ENCODE results near the gene FBXW7. TPM values are rescaled to one million over a fixed set of nuclear protein-coding genes. Genes with fewer than 3 reads are reported as not detected.

FBXW7 gene
- total and polyA plus RNA-seq, 2 of the 13 experiments (the other 11 are each of a cell fraction or from before 2014, with no cell fraction given), result 5.0 to 40.9 TPM

DNA sequence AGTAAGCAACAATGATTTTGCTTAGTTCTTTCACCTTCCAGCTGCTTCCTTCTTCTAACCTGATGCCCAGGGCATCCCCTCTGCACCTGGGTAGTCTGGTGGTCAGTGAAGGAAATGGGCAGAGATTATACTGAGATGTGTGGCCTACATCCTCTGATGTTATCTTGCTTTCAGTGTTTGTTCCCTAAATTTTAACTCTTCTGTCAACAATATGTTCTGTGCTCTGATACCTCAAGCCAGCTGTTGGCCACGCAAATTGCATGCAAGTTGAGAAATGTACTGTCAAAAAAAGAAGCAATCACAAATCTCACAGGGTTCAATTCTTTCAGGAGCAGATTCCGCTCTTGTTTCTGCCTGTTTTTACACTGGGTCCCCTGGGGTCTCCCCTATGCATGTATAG is 73.8 kb downstream of the FBXW7 start (continued):
- TF ChIP-seq TCF12 (IDR thresholded peaks at IDR 0.05) (no peak), TCF12 (CRISPR knock-in tag; IDR thresholded peaks at IDR 0.05) (no peak), RARA (CRISPR knock-in tag; IDR thresholded peaks at IDR 0.05) (no peak), ZMYM4 (CRISPR knock-in tag; IDR thresholded peaks at IDR 0.05) (peak; percentile 46), HNF4A (CRISPR knock-in tag; IDR thresholded peaks at IDR 0.05) (peak; percentile 11; the same call in 1 of the 2 replicates), ELF3 (CRISPR knock-in tag; IDR thresholded peaks at IDR 0.05) (peak; percentile 39; the same call in 1 of the 2 replicates), FOXA3 (CRISPR knock-in tag; IDR thresholded peaks at IDR 0.05) (peak; percentile 49), ZNF263 (CRISPR knock-in tag; IDR thresholded peaks at IDR 0.05) (no peak)
- TF ChIP-seq, protein P1, sequence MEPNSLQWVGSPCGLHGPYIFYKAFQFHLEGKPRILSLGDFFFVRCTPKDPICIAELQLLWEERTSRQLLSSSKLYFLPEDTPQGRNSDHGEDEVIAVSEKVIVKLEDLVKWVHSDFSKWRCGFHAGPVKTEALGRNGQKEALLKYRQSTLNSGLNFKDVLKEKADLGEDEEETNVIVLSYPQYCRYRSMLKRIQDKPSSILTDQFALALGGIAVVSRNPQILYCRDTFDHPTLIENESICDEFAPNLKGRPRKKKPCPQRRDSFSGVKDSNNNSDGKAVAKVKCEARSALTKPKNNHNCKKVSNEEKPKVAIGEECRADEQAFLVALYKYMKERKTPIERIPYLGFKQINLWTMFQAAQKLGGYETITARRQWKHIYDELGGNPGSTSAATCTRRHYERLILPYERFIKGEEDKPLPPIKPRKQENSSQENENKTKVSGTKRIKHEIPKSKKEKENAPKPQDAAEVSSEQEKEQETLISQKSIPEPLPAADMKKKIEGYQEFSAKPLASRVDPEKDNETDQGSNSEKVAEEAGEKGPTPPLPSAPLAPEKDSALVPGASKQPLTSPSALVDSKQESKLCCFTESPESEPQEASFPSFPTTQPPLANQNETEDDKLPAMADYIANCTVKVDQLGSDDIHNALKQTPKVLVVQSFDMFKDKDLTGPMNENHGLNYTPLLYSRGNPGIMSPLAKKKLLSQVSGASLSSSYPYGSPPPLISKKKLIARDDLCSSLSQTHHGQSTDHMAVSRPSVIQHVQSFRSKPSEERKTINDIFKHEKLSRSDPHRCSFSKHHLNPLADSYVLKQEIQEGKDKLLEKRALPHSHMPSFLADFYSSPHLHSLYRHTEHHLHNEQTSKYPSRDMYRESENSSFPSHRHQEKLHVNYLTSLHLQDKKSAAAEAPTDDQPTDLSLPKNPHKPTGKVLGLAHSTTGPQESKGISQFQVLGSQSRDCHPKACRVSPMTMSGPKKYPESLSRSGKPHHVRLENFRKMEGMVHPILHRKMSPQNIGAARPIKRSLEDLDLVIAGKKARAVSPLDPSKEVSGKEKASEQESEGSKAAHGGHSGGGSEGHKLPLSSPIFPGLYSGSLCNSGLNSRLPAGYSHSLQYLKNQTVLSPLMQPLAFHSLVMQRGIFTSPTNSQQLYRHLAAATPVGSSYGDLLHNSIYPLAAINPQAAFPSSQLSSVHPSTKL (CRISPR knock-in tag; IDR thresholded peaks at IDR 0.05), result peak; percentile 78

DNA sequence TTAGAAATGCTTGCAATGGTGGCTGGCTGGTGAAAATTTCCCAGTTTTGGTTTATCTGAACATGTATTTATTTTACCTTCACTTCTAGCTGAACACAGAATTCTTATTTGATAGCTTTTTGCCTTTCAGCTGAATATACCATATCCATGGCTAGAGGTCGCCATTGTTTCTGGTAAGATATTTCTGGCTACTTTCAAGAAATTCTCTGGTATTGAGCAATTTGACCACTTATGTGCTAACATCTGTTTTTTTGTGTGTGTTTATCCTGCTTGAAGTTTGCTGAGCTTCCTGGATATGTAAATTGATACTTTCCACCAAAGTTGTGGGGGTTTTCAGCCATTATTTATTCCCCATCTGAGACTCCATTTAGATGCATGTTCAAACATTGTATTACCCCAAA is 75.4 kb downstream of the FBXW7 start:
- Histone ChIP-seq H3K4me3 (replicated peaks in 1 of 3; ENCODE audit: insufficient read depth in 1 of 3, low read depth in 2 of 3, low read length in 3 of 3) (no peak overlapping the region), H2AFZ (ENCODE audit: low read length) (no peak overlapping the region), H3K79me2 (ENCODE audit: insufficient read depth, low read length) (peaks cover 28% of the 10 kb centered on the region), H3K36me3 (replicated peaks in 1 of 2; ENCODE audit: control insufficient read depth in 1 of 2, insufficient read depth in 2 of 2, low read length in 2 of 2) (no peaks in the 10 kb centered on the region), H3K4me2 (ENCODE audit: low read depth, low read length) (no peak overlapping the region), H3K4me1 (ENCODE audit: insufficient read depth, low read length) (peaks cover 53% of the 10 kb centered on the region), H3K9me3 (ENCODE audit: low read length) (no peaks in the 10 kb centered on the region), H4K20me1 (ENCODE audit: insufficient read depth, low read length) (no peaks in the 10 kb centered on the region), H3K27me3 (ENCODE audit: control insufficient read depth in 1 of 2, insufficient read depth in 2 of 2, low read length in 2 of 2) (no peaks in the 10 kb centered on the region), H3K9ac (ENCODE audit: insufficient read depth, low read depth, low read length) (no peak overlapping the region), H3K27ac (ENCODE audit: extremely low read length, insufficient read depth, low read length) (no peak overlapping the region)
- FAIRE-seq, result no peak
- ATAC-seq, result no peak
- ChIA-PET CTCF (ENCODE audit: low intra/inter-chr PET ratio, low total read pairs) (no interaction called here), POLR2A (no interaction called here)
- no TSS peak for BruUV-seq (replicated peaks)
- peak; percentile 25 for DNase-seq (ENCODE audit: low spot score)
- in situ Hi-C loops (cut with HindIII; ENCODE audit: extremely low pct_ligation_motif_present, low pct_unique_long_range_greater_than_20kb), result no loop called here
- 80% methylated on average over 1 of the region's 1 CpG for WGBS (ENCODE audit: low lambda C conversion rate)
- intact Hi-C loops (cut with micrococcal nuclease; ENCODE audit: unreplicated experiment), result loop anchor here (5.0 kb wide), 1 partner anchor 37 kb away; no protein-coding TSS in a partner anchor
- no peak for TF ChIP-seq ZFY (CRISPR knock-in tag; IDR thresholded peaks at IDR 0.05)
- TF ChIP-seq NR2F6 (IDR thresholded peaks at IDR 0.05), result no peak
- 0 out of 2 replicates have a peak, but pooled peaks have one; percentile 7 for TF ChIP-seq NR2F6 (CRISPR knock-in tag; IDR thresholded peaks at IDR 0.05)
- no peak for TF ChIP-seq KDM5A (IDR thresholded peaks at IDR 0.05; ENCODE audit: borderline replicate concordance, low read length)
- TF ChIP-seq MIER2 (CRISPR knock-in tag; IDR thresholded peaks at IDR 0.05), result no peak
- TF ChIP-seq, protein P2, sequence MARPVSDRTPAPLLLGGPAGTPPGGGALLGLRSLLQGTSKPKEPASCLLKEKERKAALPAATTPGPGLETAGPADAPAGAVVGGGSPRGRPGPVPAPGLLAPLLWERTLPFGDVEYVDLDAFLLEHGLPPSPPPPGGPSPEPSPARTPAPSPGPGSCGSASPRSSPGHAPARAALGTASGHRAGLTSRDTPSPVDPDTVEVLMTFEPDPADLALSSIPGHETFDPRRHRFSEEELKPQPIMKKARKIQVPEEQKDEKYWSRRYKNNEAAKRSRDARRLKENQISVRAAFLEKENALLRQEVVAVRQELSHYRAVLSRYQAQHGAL (CRISPR knock-in tag; IDR thresholded peaks at IDR 0.05; ENCODE audit: not compliant biosample characterization), result no peak
- TF ChIP-seq, protein P3, sequence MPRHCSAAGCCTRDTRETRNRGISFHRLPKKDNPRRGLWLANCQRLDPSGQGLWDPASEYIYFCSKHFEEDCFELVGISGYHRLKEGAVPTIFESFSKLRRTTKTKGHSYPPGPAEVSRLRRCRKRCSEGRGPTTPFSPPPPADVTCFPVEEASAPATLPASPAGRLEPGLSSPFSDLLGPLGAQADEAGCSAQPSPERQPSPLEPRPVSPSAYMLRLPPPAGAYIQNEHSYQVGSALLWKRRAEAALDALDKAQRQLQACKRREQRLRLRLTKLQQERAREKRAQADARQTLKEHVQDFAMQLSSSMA (CRISPR knock-in tag; IDR thresholded peaks at IDR 0.05), result no peak
- no peak for TF ChIP-seq TOPORS (CRISPR knock-in tag; IDR thresholded peaks at IDR 0.05)
- no peak for TF ChIP-seq MTA3 (CRISPR knock-in tag; IDR thresholded peaks at IDR 0.05)
- no peak for TF ChIP-seq ZNF224 (CRISPR knock-in tag; IDR thresholded peaks at IDR 0.05)
- no peak for TF ChIP-seq PAWR (CRISPR knock-in tag; IDR thresholded peaks at IDR 0.05; ENCODE audit: borderline replicate concordance)
- TF ChIP-seq CEBPG (CRISPR knock-in tag; IDR thresholded peaks at IDR 0.05), result peak; percentile 88
- TF ChIP-seq KLF16 (CRISPR knock-in tag; IDR thresholded peaks at IDR 0.05), result no peak

Measured in HepG2 (cell line).